Stimulated activated CD4-positive, alpha-beta T cell treated with anti-CD3 and anti-CD28 coated beads, TNF-alpha, amount 100 ng/mL, for 1 hour (primary cell): Measurements from ENCODE around the gene DPH2.
A peak's percentile ranks its signal among the peaks of the same experiment; 100 is the strongest.

ENCODE experiments used
- DNase-seq, 3 donors: peaks; one replicate each; pipeline ENCODE4 v3.0.0-alpha.2; 2020; ENCODE audit warnings: low read depth in 3 of 3, low spot score in 1 of 3

DPH2 gene

DNA sequence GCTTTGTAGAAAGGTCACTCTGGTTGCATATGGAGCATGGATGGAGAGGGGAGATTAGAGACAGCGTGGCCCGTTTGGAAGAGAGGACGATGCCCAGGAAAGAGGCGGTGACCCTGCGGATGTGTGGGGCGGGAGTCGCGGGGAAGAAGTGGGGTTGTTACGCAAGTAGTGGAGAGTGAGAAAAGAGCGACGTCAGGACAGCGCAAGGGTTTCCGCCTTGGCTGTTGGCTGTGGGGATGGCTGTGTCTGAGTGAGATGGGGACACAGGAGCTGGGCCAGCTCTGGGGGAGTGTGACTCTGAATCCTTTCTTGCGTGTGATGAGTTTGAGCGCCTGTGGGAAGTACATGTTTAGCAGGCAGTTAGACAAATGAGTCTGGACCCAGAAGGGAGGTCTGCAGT lies 13.0 kb downstream of the DPH2 start:
- no peak for DNase-seq

DNA sequence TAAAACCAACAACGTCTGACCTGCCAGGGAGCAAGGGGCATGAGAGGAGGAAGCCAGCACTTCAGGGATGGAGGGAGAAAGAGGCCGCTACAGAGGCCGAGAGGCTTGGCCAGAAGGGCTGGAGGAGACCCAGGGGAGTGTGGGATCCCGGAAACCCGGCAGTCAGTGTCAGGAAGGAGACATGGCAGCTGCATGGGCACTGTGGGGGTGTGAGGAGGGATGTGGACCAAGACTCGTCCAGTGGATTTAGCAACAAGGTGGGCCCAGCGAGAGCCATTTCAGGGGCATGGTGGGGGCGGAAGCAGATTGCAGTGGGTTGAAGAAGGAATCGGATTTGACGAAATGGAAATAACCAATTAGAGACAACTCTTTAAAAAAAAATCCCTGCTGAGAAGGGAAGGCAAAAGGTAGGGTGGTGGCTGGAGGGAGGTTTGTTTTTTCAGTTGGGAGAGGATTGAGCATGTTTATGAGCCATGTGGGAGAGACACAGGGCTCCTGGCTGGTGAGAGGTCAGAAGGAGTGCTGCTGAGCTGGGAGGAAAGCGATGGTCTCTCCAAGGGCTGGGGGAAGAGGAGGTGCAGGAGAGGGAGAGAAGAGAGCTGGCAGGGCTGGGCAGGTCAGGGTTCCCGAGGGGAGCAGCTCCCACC lies 13.6 kb downstream of the DPH2 start:
- DNase-seq: no peak

DNA sequence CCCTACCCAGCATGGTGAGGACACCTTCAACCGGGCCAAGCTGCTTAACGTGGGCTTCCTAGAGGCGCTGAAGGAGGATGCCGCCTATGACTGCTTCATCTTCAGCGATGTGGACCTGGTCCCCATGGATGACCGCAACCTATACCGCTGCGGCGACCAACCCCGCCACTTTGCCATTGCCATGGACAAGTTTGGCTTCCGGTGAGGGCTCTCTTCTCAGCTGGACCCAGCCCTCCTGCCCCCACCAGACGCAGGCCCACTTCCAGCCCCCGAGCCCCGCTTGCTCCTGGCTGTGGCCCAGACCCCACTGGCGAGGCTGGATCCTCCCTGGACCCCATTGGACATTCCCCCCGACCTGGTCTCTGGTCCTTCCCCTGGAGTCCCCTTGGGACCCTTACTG lies 15.0 kb downstream of the DPH2 start:
- no peak for DNase-seq

DNA sequence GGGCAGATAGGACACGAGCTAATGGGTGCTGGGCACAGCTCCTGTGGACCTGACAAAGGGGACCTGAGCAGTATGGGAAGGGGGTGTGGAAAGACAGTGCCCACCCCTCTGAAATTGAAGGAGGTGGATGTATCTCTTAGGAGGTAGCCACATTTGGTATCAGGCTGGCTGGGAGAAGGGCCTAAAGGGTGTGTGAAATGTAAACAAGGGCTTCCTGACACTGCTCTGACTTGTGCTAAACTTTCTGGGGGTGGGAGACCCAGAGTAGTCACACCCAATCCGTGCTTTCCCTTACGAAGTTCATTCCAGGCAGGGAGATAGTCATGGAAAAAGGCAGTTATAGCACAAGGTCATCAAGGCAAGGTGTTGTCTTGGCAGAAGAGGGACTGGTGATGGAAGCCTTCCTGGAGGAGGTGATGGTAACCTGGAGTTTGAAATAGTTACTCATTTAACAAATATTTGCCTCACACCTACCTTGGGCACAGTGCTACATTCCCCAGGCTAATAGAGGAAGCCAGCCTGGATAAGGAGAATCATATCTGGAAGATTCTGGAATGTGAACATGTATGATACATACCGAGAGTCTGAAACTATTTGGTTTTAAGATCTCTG lies 16.3 kb downstream of the DPH2 start:
- DNase-seq: no peak

DNA sequence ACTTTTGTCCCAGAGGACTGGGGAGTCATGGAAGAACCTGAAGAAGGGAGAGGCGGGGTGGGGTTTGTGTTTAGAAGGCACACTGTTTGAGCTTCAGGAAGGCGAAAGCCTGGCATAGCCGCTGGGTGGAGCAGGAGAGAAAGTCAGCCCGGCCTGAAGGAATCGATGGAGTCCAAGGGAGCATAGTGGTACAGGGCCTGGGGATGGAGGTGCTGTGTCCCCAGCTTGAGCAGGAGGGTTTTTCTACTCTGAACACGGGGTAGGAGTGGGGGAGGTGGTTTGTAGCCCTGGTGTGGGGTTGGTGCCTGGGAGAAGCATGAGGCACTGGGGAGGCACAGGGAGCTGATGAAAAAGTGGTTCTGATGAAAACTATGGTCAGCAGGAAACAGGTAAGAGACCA lies 16.9 kb downstream of the DPH2 start:
- no peak for DNase-seq

DNA sequence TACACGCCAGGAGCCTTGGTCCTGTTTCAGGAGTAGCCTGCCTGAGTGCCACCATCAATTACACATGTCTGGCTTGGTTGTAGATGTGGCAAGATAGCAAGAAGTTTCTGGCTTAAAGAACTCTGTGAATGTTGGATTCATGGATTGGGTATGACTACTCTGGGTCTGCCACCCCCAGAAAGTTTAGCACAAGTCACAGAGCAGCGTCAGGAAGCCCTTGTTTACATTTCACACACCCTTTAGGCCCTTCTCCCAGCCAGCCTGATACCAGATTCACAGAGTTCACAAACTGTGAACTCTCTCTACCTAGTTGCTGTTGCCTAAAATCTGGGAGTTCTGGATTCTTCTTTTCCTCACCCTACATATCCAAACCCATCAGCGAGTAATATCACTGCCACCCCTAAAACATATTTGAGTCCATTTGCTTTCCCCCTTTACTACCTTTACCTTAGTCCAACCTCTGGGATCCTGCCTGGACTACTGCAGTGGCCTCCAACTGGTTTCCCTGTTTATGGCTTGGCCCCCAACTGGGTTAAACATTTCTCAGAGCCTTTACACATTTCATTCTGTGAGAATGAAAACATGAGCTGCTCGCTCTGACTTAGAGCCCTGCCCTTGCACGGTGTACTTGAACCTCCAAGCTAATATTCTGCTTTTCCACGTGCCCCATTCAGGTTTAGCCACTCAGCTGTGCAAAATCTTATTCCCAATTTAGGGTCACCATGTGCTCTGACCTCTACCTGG lies 17.5 kb downstream of the DPH2 start:
- DNase-seq: no peak

DNA sequence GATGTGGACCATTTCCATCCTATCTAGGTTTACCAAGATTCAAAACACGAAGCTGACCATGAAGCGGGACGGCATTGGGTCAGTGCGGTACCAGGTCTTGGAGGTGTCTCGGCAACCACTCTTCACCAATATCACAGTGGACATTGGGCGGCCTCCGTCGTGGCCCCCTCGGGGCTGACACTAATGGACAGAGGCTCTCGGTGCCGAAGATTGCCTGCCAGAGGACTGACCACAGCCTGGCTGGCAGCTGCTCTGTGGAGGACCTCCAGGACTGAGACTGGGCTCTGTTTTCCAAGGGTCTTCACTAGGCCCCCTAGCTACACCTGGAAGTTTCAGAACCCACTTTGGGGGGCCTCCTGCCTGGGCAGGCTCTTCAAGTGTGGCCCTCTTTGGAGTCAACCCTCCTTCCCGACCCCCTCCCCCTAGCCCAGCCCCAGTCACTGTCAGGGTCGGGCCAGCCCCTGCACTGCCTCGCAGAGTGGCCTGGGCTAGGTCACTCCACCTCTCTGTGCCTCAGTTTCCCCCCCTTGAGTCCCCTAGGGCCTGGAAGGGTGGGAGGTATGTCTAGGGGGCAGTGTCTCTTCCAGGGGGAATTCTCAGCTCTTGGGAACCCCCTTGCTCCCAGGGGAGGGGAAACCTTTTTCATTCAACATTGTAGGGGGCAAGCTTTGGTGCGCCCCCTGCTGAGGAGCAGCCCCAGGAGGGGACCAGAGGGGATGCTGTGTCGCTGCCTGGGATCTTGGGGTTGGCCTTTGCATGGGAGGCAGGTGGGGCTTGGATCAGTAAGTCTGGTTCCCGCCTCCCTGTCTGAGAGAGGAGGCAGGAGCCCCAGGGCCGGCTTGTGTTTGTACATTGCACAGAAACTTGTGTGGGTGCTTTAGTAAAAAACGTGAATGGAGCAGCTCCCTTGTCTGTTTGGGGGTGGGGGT lies 20.7 kb downstream of the DPH2 start:
- no peak for DNase-seq

DNA sequence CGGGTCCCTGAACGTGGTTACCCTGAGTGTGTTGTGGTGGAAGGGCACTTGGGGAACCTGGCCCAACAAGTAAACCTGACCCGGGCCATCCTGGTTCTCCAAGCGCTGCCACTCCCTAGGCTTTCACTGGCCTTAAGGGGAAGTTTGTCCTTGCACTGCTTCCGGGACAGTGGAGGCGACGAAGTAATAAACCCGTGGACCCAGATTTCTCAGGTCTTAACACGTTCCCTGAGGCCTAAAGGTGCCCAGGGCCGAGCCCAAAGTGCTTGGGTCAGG lies 21.3 kb downstream of the DPH2 start:
- no peak for DNase-seq

DNA sequence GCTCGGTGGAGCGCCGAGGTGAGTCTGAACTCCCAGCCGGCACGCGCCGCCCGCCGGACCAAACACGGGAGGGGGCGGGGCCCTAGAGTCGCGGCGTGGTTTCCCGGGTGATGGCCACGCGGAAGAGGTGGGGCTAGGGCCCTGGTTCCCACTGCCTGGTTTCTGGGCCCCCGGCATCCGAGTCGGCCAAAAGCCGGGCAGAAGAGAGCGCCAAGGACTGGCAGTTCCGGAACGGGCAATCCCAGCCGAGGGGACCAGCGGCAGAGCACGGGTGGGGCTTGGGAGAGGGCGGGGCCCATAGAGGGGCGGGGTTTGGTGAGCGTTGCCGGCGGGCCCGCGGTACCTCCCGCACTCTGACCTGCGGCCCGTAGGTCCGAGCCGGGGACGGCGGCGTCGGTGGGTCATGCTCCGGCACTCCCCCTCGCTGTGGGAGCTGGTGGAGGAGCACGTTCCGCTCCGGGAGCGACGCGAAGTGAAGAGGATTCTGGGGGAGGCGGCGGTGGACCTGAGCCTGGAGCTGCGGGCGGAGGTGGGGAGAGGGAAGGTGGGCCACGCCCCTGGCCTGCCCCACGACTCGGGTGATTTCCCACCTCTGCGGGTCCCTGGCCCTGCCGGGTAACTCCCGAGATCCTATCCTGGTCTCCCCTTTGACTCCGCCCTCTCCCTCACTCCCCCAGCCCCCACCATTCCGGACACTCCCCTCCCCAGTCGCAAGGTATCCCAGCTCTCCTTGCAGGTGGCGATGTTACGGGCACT lies 21.8 kb downstream of the DPH2 start, which contains the start of gene CCDC24:
Gene CCDC24 (plus strand): TSS at position 124 of the 756 bp plus-strand sequence. CDS start 280 bp downstream, at position 404.
- peak in 2 of 3 donors; percentile 43 to 65 for DNase-seq

DNA sequence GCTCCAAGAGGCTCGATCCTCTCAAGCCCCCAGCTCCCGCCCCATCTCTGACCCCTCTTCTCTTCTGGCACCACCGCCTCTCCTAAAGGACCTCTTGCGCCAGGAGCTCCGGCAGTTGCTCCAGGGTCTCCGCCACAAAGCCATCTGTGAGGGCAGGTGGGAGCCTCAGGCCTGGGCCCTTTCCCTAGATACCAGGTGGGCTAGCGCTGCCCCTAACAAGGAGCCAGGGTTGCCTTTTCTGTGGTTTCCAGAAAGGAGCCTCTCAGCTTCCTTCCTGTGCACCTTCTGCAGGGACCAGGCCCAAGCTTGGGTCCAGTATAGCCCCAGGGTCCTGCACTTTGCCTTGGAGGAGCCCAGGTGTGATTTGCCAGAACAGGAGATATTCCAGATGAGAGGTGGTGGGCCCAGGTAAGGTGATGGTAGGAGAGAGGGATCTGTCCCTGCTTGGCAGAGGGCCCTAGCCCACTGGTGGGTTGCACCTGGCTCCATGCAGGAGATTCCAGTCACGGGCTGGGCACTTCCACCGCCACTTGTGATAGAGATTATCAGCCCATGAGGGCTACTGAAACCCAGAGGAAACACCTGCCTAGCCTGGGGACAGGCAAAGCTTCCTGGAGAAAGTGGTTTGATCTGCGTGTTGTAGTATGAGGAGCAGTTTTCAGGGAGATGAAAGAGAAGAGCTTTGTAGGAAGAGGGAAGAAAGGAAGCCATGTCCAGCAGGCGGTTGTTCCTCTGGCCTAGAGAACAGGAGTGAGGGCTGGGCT lies 22.6 kb downstream of the DPH2 start:
- DNase-seq: no peak

DNA sequence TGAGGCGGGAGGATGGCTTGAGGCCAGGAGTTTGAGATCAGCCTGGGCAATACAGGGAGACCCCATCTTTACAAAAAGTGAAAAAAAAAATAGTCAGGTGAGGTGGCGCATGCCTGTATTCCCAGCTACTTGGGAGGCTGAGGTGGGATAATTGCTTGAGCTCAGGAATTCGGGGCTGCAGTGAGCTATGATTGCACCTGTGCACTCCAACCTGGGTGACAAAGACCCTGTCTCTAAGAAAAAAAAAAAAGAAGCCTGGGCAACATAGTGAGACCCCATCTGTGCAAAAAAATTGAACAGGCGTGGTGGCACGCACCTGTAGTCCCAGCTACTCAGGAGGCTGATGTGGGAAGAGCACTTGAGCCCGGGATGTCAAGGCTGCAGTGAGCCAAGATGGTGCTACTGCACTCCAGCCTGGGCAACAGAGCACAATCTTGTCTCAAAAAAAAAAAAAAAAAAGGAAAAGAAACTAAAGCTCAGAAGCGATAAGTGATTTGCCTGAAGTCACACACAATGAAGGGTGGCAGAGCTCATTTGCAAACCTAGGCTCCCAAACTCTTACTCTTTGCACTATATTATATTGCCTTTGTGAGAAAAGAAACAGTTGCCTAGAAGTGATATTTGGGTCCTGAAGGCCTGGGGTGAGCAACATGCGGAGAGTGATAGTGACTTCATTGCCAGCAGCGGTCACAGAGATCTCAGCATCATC lies 23.6 kb downstream of the DPH2 start:
- no peak for DNase-seq

DNA sequence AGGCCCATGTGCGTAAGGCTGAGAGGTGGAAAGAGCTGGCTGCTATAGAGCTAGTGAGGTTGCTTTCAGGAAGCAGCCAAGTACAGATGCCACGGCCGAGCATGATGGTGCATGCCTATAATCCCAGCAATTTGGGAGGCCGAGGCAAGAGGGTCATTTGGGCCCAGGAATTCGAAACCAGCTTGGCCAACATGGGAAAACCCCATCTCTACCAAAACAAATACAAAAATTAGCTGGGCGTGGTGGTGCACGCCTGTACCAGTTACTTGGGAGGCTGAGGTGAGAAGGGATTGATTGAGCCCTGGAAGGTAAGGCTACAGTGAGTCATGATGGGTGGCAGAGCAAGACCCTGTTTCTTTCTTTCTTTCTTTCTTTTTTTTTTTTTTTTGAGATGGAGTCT lies 24.3 kb downstream of the DPH2 start:
- no peak for DNase-seq

DNA sequence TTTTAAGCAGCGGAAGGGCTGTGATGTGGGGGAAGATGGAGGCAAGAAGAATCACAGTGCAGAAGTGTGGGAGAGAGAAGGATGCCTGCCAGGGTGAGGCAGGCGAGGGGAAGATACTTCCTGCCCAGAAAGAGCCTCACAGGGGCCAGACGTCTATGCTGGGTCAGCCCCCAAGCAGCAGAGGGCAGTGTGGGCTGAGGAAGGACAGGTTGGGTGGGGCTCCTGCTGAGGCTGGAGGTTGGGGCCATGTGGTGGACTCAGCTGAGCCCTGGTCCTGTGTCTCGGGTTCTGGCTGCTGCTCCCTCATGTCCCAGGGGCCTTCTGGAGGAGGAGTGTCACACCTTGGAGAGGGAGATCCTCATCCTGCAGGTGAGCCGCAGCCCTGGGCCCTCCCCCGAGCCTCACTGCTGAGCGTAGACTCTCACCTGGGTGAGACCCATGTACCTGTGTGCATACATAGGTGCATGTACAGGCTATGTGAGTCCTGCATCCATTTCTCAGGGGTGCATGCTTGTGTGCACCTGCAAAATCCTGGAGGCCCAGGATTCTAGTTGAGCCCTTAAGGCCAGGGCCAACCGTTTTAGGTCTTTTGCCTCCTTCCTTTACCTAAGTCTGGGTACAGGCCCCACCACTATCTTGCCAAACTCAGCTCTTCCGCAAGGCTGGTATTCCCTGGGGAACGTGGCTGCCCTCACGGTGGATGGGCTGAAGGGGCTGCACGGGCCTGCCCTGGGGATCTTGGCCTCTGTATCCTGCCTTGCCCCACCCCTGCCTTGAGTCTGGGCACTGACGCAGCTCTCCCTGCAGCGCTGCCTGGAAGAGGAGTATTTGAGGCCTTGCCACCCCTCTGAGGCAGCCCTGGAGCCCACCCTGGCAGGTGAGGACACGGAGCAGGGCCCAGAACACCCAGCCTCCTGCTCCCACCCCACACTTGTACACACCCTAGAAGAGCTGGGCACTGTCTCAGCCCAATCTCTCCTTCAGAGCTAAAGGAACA lies 25.3 kb downstream of the DPH2 start:
- no peak for DNase-seq

DNA sequence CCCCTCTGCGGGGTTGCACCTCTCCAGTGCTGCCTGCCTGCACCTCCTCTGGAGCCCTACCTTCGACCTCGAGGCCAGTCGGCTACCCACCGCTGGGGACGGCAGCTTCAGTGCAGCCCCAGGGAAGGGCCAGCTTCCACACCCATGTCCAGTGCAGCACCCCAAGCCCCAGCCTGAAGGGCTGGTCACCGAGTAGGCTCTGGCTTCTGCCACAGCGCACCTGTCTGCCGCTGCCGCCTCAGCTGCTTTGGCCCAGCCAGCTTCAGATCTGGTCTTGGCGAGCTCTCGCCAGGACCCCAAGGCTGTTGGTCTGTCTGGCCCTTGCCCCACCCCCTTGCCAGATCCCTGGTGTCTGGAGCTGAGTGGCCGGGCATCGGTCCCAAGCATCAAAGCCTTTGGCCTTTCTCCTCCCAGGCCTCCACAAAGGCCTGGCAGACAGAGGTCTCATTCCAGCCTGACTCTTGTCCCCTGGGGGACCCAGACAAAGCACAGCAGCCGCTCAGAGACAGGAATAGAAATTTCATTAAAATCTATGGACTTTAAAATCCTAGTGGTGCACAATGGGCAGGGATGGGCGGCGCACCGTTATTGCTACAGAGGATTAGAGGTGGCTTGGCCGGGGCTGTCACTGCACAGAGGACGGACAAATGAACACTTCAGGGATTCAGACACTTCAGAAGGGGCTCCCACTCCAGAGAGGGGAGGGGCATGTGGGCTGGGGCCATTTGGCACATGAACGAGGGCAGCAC lies 26.3 kb downstream of the DPH2 start:
- DNase-seq: no peak

DNA sequence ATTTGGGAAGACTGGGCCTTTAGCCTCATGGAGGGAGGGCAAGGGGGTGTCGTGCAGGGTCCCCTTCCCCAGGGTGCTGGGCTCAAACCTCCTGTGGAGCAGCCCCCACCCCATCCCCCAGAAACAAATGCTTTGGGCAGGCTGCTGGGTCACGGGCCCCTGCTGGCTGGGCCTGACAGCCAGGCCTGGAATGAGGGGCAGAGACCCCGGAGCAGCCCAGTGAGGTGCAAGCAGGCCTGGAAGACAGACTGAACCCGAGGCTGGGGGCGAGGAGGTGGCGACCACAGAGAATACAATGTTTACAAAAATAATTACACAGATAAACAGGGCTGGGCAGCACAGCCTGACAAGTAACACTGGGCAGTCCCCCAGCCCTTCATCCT lies 26.9 kb downstream of the DPH2 start:
- no peak for DNase-seq

DNA sequence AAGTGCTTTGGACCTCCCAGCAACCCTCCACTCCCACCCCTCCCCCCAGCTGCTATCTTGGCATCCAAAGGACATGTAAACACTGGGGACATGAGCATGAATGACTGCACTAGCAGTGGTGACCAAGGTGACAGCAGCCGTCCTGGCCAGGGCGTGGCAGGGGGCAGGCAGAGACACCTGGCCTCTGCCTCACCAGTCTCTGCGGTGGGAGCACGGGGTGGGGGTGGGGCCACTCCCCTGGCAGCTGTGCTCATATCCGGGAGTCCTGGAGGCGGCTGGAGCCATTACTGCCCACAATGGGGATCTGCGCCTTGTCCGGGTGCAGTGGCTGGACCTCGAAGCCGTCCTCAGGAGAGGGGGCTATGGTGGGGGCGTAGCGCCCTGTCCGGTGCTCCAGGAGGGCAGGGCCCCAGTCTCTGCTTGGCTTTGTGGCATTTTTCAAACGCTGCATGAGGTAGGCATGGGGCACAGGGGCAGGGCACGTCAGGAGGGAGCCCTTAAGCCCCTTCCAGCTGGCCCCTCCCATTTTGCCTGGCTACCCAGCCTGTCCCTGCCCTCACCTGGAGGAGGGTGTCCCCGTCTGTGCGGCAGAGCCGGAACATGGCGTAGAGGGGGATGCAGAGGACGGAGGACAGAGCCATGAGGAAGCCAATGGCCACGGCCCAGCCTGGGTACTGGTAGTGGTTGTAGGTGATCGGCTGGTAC lies 27.6 kb downstream of the DPH2 start:
- DNase-seq: no peak

DNA sequence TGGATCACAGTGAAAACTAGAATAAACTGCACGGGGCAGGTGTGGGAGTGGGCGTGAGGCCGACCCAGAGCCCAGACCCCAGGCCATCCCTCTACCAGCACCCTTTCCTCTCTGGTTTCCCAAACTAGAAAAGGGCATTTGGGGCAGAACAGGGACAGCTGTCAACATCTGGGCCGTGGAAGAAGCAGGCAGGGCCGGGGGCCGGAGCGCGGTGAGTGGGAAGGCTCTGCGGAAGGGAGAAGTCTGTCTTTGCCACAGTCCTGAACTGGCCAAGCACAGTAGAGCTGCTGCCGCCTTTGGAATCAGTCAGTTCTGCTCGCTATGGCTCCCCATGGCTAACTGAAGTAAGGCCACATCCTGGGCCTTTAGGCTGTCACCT lies 28.2 kb downstream of the DPH2 start:
- DNase-seq: no peak
